Stimulated activated CD4-positive, alpha-beta T cell treated with anti-CD3 and anti-CD28 coated beads, Interleukin-2, amount 100 ng/mL, for 4 hours (primary cell): ENCODE measurements around the gene MMAB.

Experiments
- DNase-seq: peaks from one replicate; pipeline ENCODE4 v3.0.0-alpha.2; 2020; ENCODE audit warnings: low read depth

The MMAB gene

DNA sequence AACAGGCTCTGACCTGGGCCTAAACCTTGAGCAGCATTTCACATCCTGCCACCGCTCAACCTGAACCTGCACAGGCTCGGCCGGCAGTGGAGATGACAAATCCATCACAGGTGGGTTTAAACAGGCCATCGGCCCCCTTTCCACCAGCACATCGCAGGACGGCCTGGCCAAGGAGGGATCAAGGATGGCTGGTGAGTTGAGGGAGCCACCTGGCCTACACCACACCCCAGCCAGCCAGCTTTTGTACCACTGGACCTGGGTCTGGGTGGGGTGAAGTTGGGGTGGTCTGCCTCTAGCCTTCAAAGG is 14.2 kb downstream of the MMAB start:
- no peak for DNase-seq

DNA sequence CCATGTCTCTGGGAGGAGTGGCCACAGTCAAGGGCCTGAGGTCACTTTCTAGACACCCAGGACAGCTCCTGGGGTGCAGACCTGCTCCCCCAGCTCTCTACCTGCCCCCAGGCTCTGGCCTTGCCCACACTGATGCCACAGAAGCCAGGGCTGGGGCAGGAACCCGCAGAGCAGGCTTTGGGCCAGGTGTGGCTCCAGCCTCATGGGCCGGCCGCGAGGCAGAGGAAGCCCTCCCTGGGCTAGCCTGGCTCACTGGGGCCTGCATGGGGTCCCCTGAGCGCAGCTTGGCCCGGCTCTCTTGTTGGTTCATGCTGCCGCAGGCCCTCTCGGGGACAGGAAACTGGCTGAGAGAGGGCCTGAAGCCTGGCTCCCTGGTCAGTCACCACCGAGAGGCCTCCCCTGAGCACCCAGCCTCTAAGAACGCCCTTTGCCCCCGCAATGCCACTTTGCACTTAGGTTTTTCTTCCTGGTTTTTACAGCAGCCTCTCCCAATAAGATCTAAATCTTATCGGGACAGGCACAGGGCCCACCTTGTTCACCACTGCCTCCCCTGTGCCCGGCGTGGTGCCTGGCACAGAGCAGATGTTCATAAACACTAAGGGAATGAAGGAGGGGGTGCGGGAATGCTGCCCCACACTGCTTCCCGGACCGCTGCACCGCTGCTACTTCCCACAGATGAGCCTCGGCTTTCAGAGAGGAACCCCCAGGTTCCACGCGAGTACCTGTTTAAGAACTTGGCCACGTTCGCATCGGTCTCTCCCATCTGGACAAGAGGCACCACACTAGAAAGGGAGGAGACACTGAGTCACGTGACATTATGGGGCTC is 14.7 kb downstream of the MMAB start:
- no peak for DNase-seq

DNA sequence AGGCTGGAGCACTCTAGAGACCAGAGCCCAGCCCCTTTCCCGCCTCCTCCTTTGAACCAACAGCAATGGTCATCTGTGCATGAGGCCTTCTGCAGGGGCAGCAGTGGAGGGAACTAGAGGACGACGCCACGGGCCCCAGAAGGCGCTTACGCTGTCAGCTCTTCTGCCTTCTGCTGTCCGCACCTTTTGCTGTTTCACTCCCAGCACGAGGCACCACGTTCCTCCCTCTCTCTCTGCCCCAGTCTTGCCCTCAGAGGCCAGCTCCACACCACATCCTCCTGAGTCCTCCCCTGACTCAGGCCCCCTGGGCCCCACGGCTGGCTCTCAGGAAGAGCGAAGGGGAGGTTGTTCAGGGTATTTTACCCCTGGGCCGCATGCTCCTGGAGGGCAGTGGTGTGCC is 15.5 kb downstream of the MMAB start:
- no peak for DNase-seq

DNA sequence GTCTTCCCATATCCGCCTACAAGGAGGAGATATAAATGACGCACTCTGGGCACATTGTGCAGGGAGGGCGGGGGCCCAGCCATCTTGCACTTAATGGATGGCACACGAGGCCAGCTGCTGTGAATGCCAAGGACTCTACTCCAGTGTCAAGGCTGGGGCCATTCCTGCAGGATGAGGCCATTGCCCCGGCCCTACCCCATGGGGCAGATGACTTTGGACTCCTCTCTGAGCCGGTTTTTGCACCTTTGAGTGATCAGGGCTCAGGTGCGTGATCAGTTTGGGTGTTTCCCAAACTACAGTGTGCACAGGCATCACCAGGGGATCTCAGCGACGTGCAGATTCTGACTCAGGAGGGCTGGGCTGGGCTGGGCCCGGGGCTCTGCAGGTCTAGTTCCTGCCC is 16.1 kb downstream of the MMAB start:
- DNase-seq = no peak

DNA sequence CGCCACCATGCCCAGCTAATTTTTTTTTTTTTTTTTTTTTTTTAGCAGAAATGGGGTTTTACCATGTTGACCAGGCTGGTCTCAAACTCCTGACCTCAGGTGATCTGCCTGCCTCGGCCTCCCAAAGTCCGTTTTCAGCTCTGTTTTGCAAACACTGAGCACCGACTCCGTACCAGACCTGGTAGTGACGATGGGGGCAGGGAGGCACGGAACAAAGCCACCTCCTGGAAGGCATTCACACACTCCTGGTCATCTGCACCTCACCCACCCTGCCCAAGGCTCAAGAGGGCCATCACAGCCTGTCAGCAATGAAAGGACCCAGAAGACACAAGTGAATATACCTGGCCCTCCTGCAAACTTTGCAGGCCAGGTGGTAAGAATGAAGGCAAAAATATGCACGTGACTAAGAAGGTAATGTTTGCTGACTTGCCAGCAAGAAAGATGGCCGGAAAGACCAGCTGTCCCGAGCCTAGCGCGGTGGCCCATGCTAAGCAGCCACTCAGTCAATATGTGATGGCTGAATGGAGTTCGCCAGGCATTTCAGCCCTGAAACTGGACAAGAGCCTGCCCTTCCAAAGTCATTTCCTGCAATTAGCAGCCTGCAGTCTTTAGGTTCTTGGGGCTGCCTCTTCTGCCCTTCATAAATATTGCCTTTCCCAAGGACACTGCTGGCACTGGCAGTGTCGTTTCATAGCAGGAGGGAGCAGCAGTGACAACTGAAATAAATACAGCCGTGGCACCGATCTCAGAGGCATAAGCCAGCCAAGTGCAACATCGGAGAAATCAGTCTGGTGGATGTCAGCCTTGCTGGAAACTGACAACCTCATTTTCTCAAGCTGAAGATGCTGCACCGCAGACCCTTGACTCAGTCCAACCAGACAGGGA is 17.6 kb downstream of the MMAB start:
- DNase-seq = no peak

DNA sequence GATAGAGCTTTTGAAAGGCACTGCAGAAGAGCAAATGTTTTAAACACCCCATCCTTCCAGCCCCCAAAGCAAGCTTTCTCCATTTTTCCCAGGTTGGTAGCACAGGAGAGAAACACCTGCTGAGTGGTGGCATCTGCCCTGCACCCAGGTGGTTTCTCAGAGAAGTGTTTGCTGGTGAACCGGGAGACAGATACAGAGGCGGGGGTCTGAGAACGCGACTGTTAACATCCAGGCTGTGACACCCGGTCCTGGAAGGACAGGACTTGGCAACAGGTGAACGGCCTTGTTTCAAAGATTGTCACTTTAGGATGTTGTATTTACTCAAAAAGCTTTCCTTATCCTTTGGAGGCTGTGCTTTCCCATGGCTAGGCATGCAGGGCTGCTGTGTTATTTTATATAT is 18.5 kb downstream of the MMAB start:
- DNase-seq = no peak

DNA sequence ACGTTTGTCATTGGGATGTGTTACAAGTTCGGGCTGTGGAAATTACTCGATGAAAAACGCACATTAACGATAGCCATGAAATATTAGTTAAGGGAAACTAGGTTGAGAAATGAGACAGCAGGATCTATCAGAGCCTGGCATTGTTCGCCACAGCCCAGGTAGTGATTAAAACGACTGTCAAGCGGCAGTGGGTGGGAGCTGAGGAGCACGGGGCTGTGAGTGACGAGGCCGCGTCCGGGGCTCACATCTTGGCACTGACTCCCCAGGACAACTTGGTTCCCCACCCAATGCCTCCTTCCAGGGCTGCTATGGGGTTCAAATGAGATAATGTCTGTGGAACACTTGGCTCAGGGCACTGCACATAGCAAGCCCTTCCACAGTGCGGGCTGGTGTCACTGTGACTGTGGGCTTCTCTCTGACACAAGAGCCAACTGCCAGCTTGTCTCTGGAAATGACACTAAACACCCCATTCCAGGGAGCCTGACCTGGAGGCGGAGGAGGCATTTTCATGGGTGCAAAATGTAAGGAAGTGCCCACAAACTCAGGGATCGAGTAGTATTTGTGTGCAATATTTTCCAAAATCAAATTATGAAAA is 19.3 kb downstream of the MMAB start:
- DNase-seq = no peak

DNA sequence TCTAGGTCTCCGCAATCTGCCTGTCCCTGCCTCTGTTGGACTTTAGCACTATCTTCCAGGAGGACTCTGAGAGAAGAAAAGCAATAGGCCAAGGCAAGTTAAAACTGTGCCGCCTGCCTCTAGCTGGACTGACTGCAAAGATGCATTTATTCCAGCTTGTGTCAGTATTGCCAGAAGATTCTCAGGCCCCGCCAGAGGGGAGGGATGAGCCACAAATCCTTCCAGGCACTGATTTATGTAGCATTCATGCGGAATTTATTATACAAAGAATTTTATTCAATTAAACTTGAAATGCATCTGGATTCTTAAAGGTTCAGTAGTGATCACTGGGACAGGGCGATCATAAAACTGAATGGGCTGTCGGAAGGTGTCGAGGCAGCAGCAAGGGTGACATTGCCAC is 19.8 kb downstream of the MMAB start:
- no peak for DNase-seq

DNA sequence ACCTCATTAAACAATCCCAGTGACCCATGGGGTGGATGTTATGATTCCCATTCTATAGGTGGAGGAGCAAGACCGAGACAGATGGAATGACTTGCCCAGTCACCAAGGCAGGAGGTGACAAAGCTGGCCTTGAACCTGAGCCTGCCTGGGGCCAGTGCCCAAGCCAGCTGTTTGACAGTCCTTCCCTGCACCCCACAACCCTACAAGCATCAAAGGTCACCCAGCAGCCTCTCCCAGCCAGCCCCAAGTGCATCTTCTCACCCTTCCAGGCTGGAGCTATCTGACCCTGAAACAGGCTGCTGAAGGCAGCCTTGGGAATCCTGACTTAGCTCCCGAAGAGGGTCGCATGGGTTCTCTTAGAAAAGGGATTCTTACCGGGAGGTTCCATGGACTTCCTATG is 20.3 kb downstream of the MMAB start:
- no peak for DNase-seq

DNA sequence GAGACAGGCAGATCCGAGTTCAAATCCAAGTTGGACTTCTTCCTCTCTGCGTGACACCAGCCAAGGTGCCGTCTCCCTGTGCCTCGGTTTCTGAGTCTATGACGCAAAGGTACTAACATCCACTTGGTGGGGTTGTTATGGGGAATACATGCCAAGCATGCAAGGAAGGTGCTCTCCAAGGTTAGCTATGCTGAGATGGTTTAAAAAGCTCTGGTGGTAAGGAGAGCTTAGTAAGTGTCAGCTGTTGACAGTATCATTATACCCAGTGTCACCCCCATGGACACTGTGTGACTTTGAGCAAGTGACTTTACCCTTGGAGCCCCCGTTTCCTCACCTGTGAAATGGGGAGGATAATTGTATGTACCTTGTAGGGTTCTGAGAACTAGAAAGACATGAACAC is 22.2 kb downstream of the MMAB start:
- DNase-seq = no peak

DNA sequence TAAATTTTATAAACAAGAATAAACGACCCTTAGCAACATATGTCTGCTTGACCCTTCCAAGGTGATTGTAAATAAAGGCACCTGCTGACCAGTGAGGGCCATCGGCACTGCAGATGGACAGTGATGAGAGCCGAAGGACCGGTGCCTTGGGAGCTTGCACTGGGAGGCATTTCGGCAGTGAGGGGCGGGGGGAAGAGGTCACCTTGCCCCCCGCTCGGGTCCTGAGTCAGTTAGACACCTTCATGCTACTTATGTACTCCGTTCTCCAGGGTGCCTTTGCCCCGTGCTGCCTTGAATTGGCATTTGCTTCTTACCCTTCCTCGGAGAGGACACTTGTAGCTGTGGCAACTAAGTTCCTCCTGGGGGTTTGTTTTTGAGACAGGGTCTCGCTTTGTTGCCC is 23.0 kb downstream of the MMAB start:
- DNase-seq = no peak

DNA sequence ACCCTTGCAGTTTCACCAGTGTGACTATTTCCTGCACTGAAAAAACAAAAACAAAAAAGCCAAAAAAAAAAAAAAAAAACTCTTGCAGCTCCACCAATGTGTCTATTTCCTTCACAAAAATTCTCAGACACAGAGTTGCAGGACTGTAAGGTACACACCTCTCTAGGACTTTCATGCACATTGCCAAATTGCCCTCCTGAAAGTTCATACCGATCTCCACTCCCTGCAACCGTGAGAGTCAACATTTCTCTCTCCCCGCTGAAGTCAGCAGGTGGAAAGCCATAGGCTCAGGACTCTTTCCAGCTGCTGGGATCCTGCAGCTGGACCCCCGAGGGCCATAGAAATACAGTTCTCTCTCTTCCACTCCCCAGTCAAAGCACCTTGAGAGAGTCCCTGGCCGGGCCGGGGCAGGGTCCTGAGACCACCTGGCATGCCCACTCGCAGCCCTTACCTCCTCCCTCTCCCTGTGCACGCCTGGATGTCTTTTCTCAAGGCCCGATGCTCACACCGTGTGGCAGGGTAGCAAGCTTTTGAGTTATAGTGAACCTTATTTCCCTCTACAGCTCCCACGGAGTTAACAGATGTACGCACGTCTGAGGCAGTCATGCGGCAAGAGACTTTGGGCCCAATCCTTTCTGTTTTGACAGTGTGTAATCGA is 23.6 kb downstream of the MMAB start:
- DNase-seq = no peak

DNA sequence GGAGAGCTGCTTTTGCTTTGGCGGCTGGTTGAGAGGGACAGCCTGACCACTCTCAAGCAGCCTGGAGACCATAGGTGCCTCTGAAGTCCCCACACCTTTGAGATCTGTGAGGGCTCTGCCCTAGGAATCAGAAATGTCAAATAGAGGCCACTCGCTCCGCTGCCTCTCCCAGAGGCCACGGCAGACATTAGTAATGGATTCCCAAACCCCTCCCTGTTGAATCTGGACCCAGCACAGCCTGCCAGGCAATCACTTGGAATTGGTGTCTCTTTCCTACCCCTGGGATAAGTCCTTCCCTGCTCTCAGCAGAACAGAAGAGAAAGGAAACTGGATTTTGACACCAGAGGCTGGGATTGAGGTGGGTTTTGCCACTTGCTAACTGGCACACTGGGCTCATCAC is 25.0 kb downstream of the MMAB start:
- no peak for DNase-seq

DNA sequence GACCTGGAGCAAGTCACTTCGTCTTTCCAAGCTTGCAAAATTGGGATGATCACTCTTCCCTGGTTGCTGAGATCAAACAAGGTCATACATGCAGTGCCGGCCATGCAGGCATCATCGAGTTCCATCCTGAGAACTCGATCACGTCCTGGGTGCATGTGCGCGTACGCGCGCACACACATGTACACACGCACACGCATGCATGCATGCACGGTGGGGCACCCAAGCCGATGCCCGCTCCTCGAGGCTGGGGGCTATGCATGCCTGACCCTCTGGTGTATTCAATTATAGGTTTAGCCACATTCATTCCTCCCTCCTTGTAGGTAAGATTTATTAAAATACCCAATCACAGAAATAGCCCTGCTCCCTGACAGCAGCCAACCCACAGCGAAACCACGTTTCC is 26.0 kb downstream of the MMAB start:
- DNase-seq = no peak

DNA sequence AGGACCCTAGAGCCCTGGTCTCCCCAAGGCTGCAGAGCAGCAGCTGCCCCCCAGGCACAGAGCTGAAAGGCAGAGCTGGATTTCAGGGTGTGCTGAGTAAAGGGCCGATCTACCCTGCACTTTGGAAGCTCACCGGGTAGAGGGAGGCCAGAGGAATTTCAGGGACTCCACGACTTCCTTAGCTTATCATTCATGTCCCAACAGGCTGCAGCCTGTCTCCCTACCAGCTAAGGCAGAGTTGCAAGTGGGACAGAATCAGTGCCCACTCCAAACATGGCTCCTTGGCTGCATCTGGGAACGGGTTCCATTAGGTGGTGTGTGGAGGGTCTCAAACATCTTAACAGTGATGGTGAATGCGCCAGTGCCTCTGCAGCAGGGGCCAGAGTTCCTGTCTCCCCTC is 27.5 kb downstream of the MMAB start:
- no peak for DNase-seq

DNA sequence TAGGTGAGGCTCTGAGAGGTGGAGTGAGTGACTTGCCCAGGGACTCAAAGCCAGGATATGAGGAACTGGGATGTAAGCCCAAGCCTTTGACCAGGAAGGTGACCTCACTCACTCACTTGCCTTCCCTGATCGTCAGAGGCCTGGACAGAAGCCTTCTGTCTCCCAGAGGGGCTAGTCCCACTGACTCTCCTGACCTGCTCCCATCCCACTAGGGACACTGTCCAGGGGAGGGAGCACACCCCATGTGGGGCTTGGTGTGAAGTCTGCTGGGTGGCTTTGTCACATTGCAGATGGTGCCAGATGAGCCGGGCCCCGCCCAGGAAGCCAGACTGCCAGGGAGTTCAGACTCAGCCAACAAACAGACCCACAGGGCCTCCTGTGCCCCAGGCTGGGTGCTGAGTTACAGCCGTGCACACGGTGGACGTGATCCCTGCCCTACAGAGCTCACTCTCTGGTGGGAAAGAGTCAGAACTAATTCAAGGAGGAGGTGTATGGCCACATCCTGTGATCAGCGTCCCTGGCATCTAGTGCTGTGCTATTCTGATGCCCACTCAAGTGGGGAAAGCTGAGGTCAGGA is 28.3 kb downstream of the MMAB start:
- DNase-seq = no peak

DNA sequence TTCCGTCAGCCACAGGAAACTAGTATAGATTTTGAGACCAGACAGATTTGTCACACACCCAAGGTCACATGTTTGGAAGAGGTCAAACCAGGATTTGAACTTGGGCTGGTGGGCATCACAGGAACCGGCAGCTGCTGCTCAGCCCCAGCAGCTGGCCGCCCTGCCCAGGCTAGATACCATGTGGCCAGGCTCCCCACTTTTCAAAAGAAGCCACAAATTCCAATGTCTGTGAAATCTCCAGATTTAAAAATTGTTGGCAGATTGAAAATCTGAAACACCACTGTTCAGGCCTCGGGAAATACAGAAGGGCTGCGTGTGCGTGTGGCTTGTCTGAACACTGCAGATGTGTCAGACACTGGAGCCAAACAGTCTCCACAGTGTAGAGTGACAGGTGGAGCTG is 30.4 kb downstream of the MMAB start:
- no peak for DNase-seq

DNA sequence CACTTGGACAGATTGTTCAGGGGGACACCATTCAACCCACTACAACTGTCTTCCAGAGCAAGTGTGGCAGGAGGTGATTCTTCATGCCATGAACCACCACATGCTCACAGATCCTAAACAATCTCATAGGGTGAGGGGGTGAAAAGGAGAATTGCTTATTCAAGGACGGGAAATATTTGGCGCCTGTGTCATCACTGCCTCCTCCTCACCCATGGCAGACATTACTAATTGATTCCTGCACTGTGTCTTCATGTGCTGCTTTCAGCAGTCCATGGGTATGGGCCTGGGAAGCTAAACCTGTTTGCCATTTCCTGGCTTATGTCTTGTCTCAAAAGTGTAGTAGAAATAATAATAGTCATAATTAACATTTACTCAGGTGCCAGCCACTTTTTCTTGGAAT is 31.3 kb downstream of the MMAB start:
- no peak for DNase-seq

DNA sequence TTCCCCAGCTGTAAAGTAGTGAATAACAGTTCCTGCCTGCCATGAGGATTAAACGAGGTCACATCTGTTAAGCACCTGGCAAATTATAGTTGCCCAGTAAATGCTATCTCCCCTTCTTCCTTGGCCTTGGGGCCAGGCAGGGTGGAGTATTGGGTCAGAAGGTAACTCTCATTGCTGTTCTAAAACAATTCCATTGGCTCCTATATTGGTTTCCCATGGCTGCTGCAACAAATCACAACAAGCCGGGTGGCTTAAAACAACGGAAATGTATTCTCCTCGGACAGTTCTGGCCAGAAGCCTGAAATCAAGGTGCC is 31.9 kb downstream of the MMAB start:
- DNase-seq = no peak

DNA sequence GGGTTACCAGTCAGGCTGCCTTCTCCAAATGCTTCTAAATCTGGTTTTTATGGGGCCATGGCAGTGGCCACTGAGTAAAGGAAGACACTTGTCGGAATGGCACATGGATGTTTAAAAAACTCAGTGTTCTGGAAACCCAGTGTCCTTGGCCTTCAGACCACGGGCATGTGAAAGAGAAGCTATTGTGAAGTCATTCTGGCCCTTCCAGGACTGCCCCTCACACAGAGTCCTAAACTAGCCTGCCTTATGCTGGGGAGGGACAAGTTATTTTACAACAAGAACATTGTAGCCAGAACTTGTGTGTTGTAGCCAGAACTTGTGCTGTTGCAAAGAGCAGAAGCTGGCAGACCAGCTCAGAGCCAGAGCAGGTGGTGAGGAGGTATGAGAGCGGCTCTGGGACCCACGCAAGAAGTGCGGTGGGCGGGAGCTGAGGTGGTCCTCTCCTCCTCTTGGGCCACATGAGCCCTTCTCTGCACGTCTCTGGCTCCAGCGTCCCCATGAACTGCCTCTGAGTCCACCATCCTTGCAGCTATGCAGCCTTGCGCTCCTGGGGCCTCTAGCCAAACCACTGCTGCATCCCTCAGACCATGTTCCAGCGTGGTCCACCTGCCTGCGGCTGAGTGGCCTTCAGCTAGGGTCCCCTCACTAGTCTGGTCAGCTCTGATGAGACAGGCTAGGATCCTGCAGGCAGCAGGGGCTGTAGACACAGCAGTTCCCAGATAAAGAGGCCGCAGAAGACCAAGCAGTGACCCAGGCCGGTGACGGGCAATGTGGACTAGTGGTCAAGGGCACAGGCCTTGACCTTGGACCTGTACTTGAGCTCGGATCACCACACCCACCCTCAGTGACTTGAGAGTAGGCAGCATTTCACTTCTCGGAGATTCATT is 32.5 kb downstream of the MMAB start:
- DNase-seq = no peak

DNA sequence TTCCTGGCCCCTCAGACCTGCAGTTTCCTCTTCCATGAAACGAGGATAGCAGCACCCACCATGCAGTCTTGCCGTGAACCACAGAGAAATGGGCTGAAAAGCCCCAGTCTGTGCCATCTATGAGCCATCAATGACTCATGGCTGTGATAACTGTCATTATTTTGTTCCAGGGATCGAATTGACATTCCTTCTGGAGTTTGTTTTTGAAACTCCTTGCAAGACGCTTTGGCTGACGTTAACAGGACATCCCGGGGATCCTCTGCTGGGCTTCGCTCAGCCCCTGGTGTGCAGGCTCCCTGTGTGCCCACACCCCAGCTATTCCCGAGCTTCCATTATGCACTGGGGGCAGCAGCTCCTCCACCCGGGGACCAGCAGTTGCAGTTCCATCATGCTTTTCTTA is 33.8 kb downstream of the MMAB start:
- DNase-seq = no peak
